HepG2 (cell line): ENCODE results near the gene MTHFD2. TPM values are rescaled to one million over a fixed set of nuclear protein-coding genes. Genes with fewer than 3 reads are reported as not detected.
A peak's percentile ranks its signal among the peaks of the same experiment; 100 is the strongest.

Source experiments
- ATAC-seq: fragments of 200-7000 bp; cut with Tn5 transposase; 3 replicates; pipeline ENCODE4 v1.9.1; 2020; ENCODE audit warnings: mild to moderate bottlenecking, moderate library complexity
- BruUV-seq: library from RNA; stranded (reverse); fragments of 400-500 nt; replicated peaks from 2 replicates; lab custom pipeline; 2021; lab: Mats Ljungman, UMichigan
- CTCF ChIA-PET: fragments of 300-600 bp; formaldehyde crosslinking; extraction: SDS; loops from one replicate; lab custom pipeline; 2021; ENCODE audit warnings: low total read pairs, inconsistent platforms, low intra/inter-chr PET ratio; lab: Yijun Ruan, JAX
- POLR2A ChIA-PET: fragments of 350-600 bp; sonication (Branson Sonifier 250); formaldehyde crosslinking; loops from one replicate; lab custom pipeline; 2020; ENCODE audit warnings: antibody characterized with exemption, inconsistent platforms; lab: Yijun Ruan, JAX
- DNase-seq: peaks from one replicate; pipeline ENCODE4 v3.0.0-alpha.2; 2015; ENCODE audit warnings: low spot score
- FAIRE-seq: peaks from 3 replicates; lab custom pipeline; 2011; peaks lifted over from hg19 to GRCh38; lab: Jason Lieb, UNC
- H2AFZ ChIP-seq: one replicate; pipeline ENCODE4 v1.6.1; 2011; ENCODE audit warnings: low read length, inconsistent platforms
- H3K27ac ChIP-seq: fragments of 300-600 bp; 3 replicates; pipeline ENCODE4 v1.8.0; 2011; ENCODE audit warnings: mixed run types, mild to moderate bottlenecking, mixed read lengths, low read length, inconsistent platforms; ENCODE audit not compliant: insufficient read depth; ENCODE audit errors: extremely low read length
- H3K27me3 ChIP-seq, 2 experiments: fragments of 200-600 bp in 1 of 2; 2 replicates in 1 of 2; 3 replicates in 1 of 2; pipeline versions ENCODE4 v1.6.0 to v1.8.0; 2011; ENCODE audit warnings: low read length in 2 of 2, mild to moderate bottlenecking in 2 of 2, moderate library complexity in 2 of 2, inconsistent platforms in 1 of 2; ENCODE audit not compliant: insufficient read depth in 2 of 2, control insufficient read depth in 1 of 2
- H3K36me3 ChIP-seq, 2 experiments: fragments of 200-600 bp in 1 of 2; replicated peaks in 1 of 2; 2 replicates in 1 of 2; 3 replicates in 1 of 2; pipeline versions ENCODE4 v1.5.1 to v1.8.0; 2011; ENCODE audit warnings: low read length in 2 of 2, inconsistent platforms in 1 of 2; ENCODE audit not compliant: insufficient read depth in 2 of 2, control insufficient read depth in 1 of 2
- H3K4me1 ChIP-seq: 2 replicates; pipeline ENCODE4 v1.5.1; 2012; ENCODE audit warnings: low read length, inconsistent platforms; ENCODE audit not compliant: insufficient read depth
- H3K4me2 ChIP-seq: 2 replicates; pipeline ENCODE4 v1.6.0; 2011; ENCODE audit warnings: low read depth, low read length, inconsistent platforms
- H3K4me3 ChIP-seq, 3 experiments: fragments of 200-600 bp in 1 of 3; sonication (generic), shearing (Covaris generic) in 1 of 3; replicated peaks in 1 of 3; 2 replicates each; pipeline ENCODE4 v1.5.1; 2011 to 2016; ENCODE audit warnings: low read length in 3 of 3, inconsistent platforms in 2 of 3, low read depth in 2 of 3, mild to moderate bottlenecking in 2 of 3, control low read depth in 1 of 3, mixed read lengths in 1 of 3; ENCODE audit not compliant: insufficient read depth in 1 of 3
- H3K79me2 ChIP-seq: one replicate; pipeline ENCODE4 v1.6.1; 2011; ENCODE audit warnings: low read length, inconsistent platforms; ENCODE audit not compliant: insufficient read depth
- H3K9ac ChIP-seq: 2 replicates; pipeline ENCODE4 v1.6.0; 2011; ENCODE audit warnings: mild to moderate bottlenecking, low read depth, low read length, inconsistent platforms; ENCODE audit not compliant: insufficient read depth
- H3K9me3 ChIP-seq: 2 replicates; pipeline ENCODE4 v1.5.1; 2012; ENCODE audit warnings: mild to moderate bottlenecking, low read length
- H4K20me1 ChIP-seq: 2 replicates; pipeline ENCODE4 v1.6.0; 2011; ENCODE audit warnings: inconsistent platforms, mild to moderate bottlenecking, low read length, moderate library complexity; ENCODE audit not compliant: insufficient read depth
- BHLHE40 ChIP-seq: IDR thresholded peaks from 2 replicates; pipeline ENCODE4 v1.6.1; 2011; ENCODE audit warnings: low read length, improper control_type of control experiment
- CEBPZ ChIP-seq: IDR thresholded peaks from 2 replicates; pipeline ENCODE4 v1.6.1; 2012; ENCODE audit warnings: low read length, improper control_type of control experiment
- GABPA ChIP-seq, 2 experiments: IDR thresholded peaks; 2 replicates each; pipeline ENCODE4 v1.6.1; 2011 to 2016; ENCODE audit warnings: low read depth in 2 of 2, low read length in 1 of 2, missing biosample characterization in 1 of 2, missing genetic modification characterization in 1 of 2
- MYC ChIP-seq: sonication (generic); formaldehyde crosslinking; IDR thresholded peaks from 2 replicates; pipeline ENCODE4 v1.9.0; 2021; ENCODE audit warnings: missing genetic modification reagents, borderline replicate concordance
- PATZ1 ChIP-seq: sonication (generic); formaldehyde crosslinking; IDR thresholded peaks from 2 replicates; pipeline ENCODE4 v1.4.0; 2020; ENCODE audit warnings: missing genetic modification reagents
- PAX8 ChIP-seq: sonication (generic); formaldehyde crosslinking; IDR thresholded peaks from 2 replicates; pipeline ENCODE4 v1.8.0; 2022; ENCODE audit warnings: mild to moderate bottlenecking, missing genetic modification reagents, borderline replicate concordance
- SOX13 ChIP-seq, 3 experiments: fragments of 450-650 bp in 1 of 3; sonication (generic) in 1 of 3; formaldehyde crosslinking in 1 of 3; IDR thresholded peaks in 2 of 3; conservative IDR thresholded peaks in 1 of 3; 2 replicates each; pipeline versions ENCODE4 v1.5.0 to v1.6.1; 2016 to 2020; ENCODE audit warnings: antibody characterized with exemption in 1 of 3, mild to moderate bottlenecking in 1 of 3, missing compliant biosample characterization in 1 of 3, missing genetic modification reagents in 1 of 3, moderate library complexity in 1 of 3
- SOX5 ChIP-seq: IDR thresholded peaks from 2 replicates; pipeline ENCODE4 v1.6.1; 2016; ENCODE audit warnings: borderline replicate concordance
- SOX6 ChIP-seq, 2 experiments: fragments of 450-650 bp in 1 of 2; sonication (generic) in 1 of 2; formaldehyde crosslinking in 1 of 2; IDR thresholded peaks; 2 replicates each; pipeline versions ENCODE4 v1.4.0 to v1.6.1; 2017 to 2020; ENCODE audit warnings: antibody characterized with exemption in 1 of 2, mild to moderate bottlenecking in 1 of 2, missing genetic modification reagents in 1 of 2
- TBX2 ChIP-seq: sonication (generic); formaldehyde crosslinking; IDR thresholded peaks from 2 replicates; pipeline ENCODE4 v1.5.0; 2020; ENCODE audit warnings: missing genetic modification reagents, mild to moderate bottlenecking, borderline replicate concordance
- TFAP4 ChIP-seq: sonication (generic); IDR thresholded peaks from 2 replicates; pipeline ENCODE4 v1.6.1; 2016; ENCODE audit warnings: low read depth, borderline replicate concordance
- WGBS: methylation state at CpG from one replicate; pipeline ENCODE4 v1.1.6; 2017; ENCODE audit warnings: low lambda C conversion rate; 5-methylcytosine and 5-hydroxymethylcytosine counted together
- in situ Hi-C: cut with HindIII; loops from 2 replicates; pipeline ENCODE4 v1.10.0; 2017; ENCODE audit warnings: low pct_unique_long_range_greater_than_20kb; ENCODE audit not compliant: extremely low pct_ligation_motif_present
- intact Hi-C: fragments of 100-400 bp; cut with micrococcal nuclease; formaldehyde crosslinking; loops from one replicate; pipeline ENCODE4 v1.10.0; 2022; ENCODE audit not compliant: unreplicated experiment
- polyA plus RNA-seq, 8 experiments: library from polyadenylated mRNA; depleted of rRNA in 3 of 8; stranded (reverse) in 7 of 8; unstranded in 1 of 8; fragments of >200 nt; fragmentation: Illumina TruSeq in 4 of 8; extraction: Trizol in 4 of 8; gene quantifications; 2 replicates each; pipeline versions ENCODE4 v1.2.1 to v1.2.3, GENCODE V29; 2011 to 2016; ENCODE audit warnings: low read depth in 4 of 8, missing spikeins in 1 of 8, mixed read lengths in 1 of 8; ENCODE audit not compliant: insufficient read depth in 1 of 8
- total RNA-seq, 5 experiments: library from RNA; depleted of rRNA; stranded (reverse); fragments of >200 nt; fragmentation: Illumina TruSeq; extraction: Trizol; gene quantifications; 2 replicates each; pipeline ENCODE4 v1.2.3, GENCODE V29; 2016; ENCODE audit warnings: low read depth in 1 of 5

Gene MTHFD2
- total and polyA plus RNA-seq, 2 of the 13 experiments (the other 11 are each of a cell fraction or from before 2014, with no cell fraction given), result 188 to 269 TPM

GRCh38 chr2:74191596-74192380 lies 6.6 kb upstream of the MTHFD2 start (continued):
- TF ChIP-seq PATZ1 (CRISPR knock-in tag), result peak; percentile 23; the same call in 1 of the 2 replicates
- peak; percentile 63; the same call in 1 of the 2 replicates for TF ChIP-seq TFAP4
- no peak for TF ChIP-seq SOX6 (IDR thresholded peaks at IDR 0.05)
- TF ChIP-seq SOX6 (CRISPR knock-in tag; IDR thresholded peaks at IDR 0.05), result peak; percentile 55; the same call in 1 of the 2 replicates

DNA sequence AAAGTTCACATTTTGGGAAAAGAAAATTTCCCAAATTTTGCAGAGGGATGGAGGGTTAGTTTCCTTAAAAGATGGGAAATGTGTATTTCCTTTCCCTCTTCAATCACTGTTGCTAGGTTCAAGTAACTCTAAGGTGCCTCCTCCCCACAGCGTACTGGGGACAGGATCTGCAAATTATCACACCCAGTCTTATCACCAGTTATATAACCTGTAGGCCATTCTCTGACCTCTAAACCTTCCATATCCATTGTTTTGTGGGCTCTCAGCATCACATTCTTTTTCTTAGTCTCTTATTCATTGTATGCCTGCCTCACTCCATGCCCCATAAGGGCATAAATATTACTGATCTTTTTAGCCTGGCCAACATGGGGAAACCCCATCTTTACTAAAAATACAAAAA lies 3.6 kb upstream of the MTHFD2 start:
- 18% methylated on average over 1 of the region's 1 CpG for WGBS
- ChIA-PET CTCF (no interaction called here), POLR2A (no interaction called here)
- DNase-seq, result no peak
- H3K9ac ChIP-seq, result no peak overlapping the region
- no peak overlapping the region for H3K4me2 ChIP-seq
- peaks cover 57% of the 10 kb centered on the region for H3K4me1 ChIP-seq
- intact Hi-C loops, result loop anchor here (5.0 kb wide), 1 partner anchor 47 kb away; the partner anchor contains the start of gene BOLA3
- peaks cover 7% of the 10 kb centered on the region for H4K20me1 ChIP-seq
- FAIRE-seq, result no peak
- in situ Hi-C loops, result no loop called here
- no TSS peak for BruUV-seq
- no peak for ATAC-seq
- peaks cover 7% of the 10 kb centered on the region for H3K79me2 ChIP-seq
- H3K36me3 ChIP-seq, result no peaks in the 10 kb centered on the region
- H3K9me3 ChIP-seq, result no peaks in the 10 kb centered on the region
- H3K27me3 ChIP-seq, result no peaks in the 10 kb centered on the region; a peak in 1 of 5 replicates
- no peak overlapping the region for H3K4me3 ChIP-seq
- no peak overlapping the region for H2AFZ ChIP-seq
- H3K27ac ChIP-seq, result no peak overlapping the region
- TF ChIP-seq PAX8 (CRISPR knock-in tag) (no peak), SOX13 (IDR thresholded peaks at IDR 0.05) (no peak), SOX13 (CRISPR knock-in tag; conservative IDR thresholded peaks at IDR 0.05 in 1 of 2, IDR thresholded peaks at IDR 0.05 in 1 of 2) (peak in 1 of 2 experiments; percentile 74; a peak in 2 of 4 replicates), CEBPZ (no peak), SOX5 (peak; percentile 60; the same call in 1 of the 2 replicates), MYC (CRISPR knock-in tag) (no peak), GABPA (IDR thresholded peaks at IDR 0.05; ENCODE audit: low read depth, low read length) (no peak), GABPA (CRISPR knock-in tag; IDR thresholded peaks at IDR 0.05; ENCODE audit: low read depth) (no peak), TBX2 (CRISPR knock-in tag) (0 out of 2 replicates have a peak, but pooled peaks have one; percentile 19), SOX6 (IDR thresholded peaks at IDR 0.05) (no peak), SOX6 (CRISPR knock-in tag; IDR thresholded peaks at IDR 0.05) (peak; percentile 51; the same call in 1 of the 2 replicates), BHLHE40 (no peak)
